OCI-LY1 (cell line): Measurements from ENCODE around the gene SMC4.

ENCODE experiments used
- H2AFZ ChIP-seq: fragments of 200-600 bp; sonication (generic), shearing (Covaris generic); 2 replicates; pipeline ENCODE4 v1.6.0; 2014; ENCODE audit warnings: antibody characterized with exemption, mild to moderate bottlenecking, low read length
- H3F3A ChIP-seq: fragments of 200-600 bp; sonication (generic), shearing (Covaris generic); 2 replicates; pipeline ENCODE4 v1.6.0; 2014; ENCODE audit warnings: mild to moderate bottlenecking, antibody characterized with exemption, low read length, moderate library complexity; ENCODE audit not compliant: insufficient read depth
- H3K27ac ChIP-seq: fragments of 200-600 bp; sonication (generic); 2 replicates; pipeline ENCODE4 v1.5.1; 2014; ENCODE audit warnings: low read length, mixed run types, mild to moderate bottlenecking, low read depth; ENCODE audit not compliant: poor library complexity, severe bottlenecking
- H3K27me3 ChIP-seq: fragments of 200-600 bp; sonication (generic); 2 replicates; pipeline ENCODE4 v1.6.0; 2014; ENCODE audit warnings: antibody characterized with exemption, mild to moderate bottlenecking, low read length, moderate library complexity; ENCODE audit not compliant: insufficient read depth
- H3K36me3 ChIP-seq: fragments of 200-600 bp; sonication (generic); 2 replicates; pipeline ENCODE4 v1.6.1; 2014; ENCODE audit warnings: mild to moderate bottlenecking, antibody characterized with exemption, low read length, moderate library complexity, mixed read lengths; ENCODE audit not compliant: insufficient read depth
- H3K4me1 ChIP-seq: fragments of 200-600 bp; sonication (generic); 2 replicates; pipeline ENCODE4 v1.5.1; 2014; ENCODE audit warnings: mild to moderate bottlenecking, low read length, moderate library complexity; ENCODE audit not compliant: insufficient read depth, severe bottlenecking
- H3K4me2 ChIP-seq: fragments of 200-600 bp; sonication (generic), shearing (Covaris generic); 2 replicates; pipeline ENCODE4 v1.6.1; 2014; ENCODE audit warnings: low read length
- H3K4me3 ChIP-seq: fragments of 200-600 bp; sonication (generic); 2 replicates; pipeline ENCODE4 v1.5.1; 2014; ENCODE audit warnings: low read length, low read depth, mild to moderate bottlenecking, mixed read lengths; ENCODE audit not compliant: poor library complexity, severe bottlenecking
- H3K79me2 ChIP-seq: fragments of 200-600 bp; shearing (Covaris generic); 2 replicates; pipeline ENCODE4 v1.6.1; 2016; ENCODE audit warnings: mixed run types, low read length, mixed read lengths; ENCODE audit not compliant: insufficient read depth
- H3K9ac ChIP-seq: fragments of 200-600 bp; sonication (generic), shearing (Covaris generic); 2 replicates; pipeline ENCODE4 v1.6.1; 2014; ENCODE audit warnings: mild to moderate bottlenecking, low read length, mixed read lengths
- H3K9me2 ChIP-seq: fragments of 200-600 bp; sonication (generic), shearing (Covaris generic); 2 replicates; pipeline ENCODE4 v1.6.1; 2014; ENCODE audit warnings: low read depth, mild to moderate bottlenecking, low read length, mixed read lengths
- H3K9me3 ChIP-seq: fragments of 200-600 bp; shearing (Covaris generic); 2 replicates; pipeline ENCODE4 v1.6.1; 2014; ENCODE audit warnings: low read length, mixed read lengths
- H4K20me1 ChIP-seq: fragments of 200-600 bp; sonication (generic), shearing (Covaris generic); 2 replicates; pipeline ENCODE4 v1.6.0; 2016; ENCODE audit warnings: mild to moderate bottlenecking, low read length; ENCODE audit not compliant: insufficient read depth
- CTCF ChIP-seq: fragments of 200-600 bp; sonication (generic), shearing (Covaris generic); IDR thresholded peaks from 2 replicates; pipeline ENCODE4 v1.5.1; 2017; ENCODE audit warnings: mild to moderate bottlenecking, antibody characterized with exemption, low read length, moderate library complexity, mixed read lengths
- EZH2 ChIP-seq: fragments of 200-600 bp; sonication (generic), shearing (Covaris generic); IDR thresholded peaks from 2 replicates; pipeline ENCODE4 v1.8.0; 2017; ENCODE audit warnings: borderline replicate concordance, mixed run types, mild to moderate bottlenecking, antibody characterized with exemption, low read length, moderate library complexity, mixed read lengths

Gene SMC4

GRCh38 chr3:160378331-160379109, 20.9 kb upstream of the SMC4 start:
- Histone ChIP-seq H3K27ac (no peak overlapping the region), H3K4me1 (no peaks in the 10 kb centered on the region), H3K4me2 (no peak overlapping the region), H3K27me3 (no peaks in the 10 kb centered on the region), H3K9me3 (no peaks in the 10 kb centered on the region), H2AFZ (no peak overlapping the region), H3K36me3 (peaks cover 48% of the 10 kb centered on the region), H3K9ac (no peak overlapping the region), H3K4me3 (no peak overlapping the region), H3K9me2 (no peaks in the 10 kb centered on the region), H4K20me1 (no peaks in the 10 kb centered on the region), H3F3A (no peaks in the 10 kb centered on the region), H3K79me2 (0 out of 2 replicates have a peak, but pooled peaks cover 7% of the 10 kb centered on the region)
- no peak for TF ChIP-seq EZH2
- TF ChIP-seq CTCF = no peak

- no peak overlapping the region for H3K4me3 ChIP-seq
- H3F3A ChIP-seq = no peaks in the 10 kb centered on the region
- H3K9me2 ChIP-seq = no peaks in the 10 kb centered on the region
- H3K79me2 ChIP-seq = peaks cover 14% of the 10 kb centered on the region; the same call in 1 of the 2 replicates
- H3K4me2 ChIP-seq = no peak overlapping the region
- H3K36me3 ChIP-seq = peaks cover 36% of the 10 kb centered on the region
- H2AFZ ChIP-seq = no peak overlapping the region
- H3K9ac ChIP-seq = no peak overlapping the region
- H3K9me3 ChIP-seq = no peaks in the 10 kb centered on the region
- TF ChIP-seq CTCF (no peak), EZH2 (no peak)
- no peak overlapping the region for H3K27ac ChIP-seq
- no peaks in the 10 kb centered on the region for H3K27me3 ChIP-seq
- H4K20me1 ChIP-seq = no peaks in the 10 kb centered on the region
- no peaks in the 10 kb centered on the region for H3K4me1 ChIP-seq
Measured at GRCh38 chr3:160379628-160380214, 19.7 kb upstream of the SMC4 start.

GRCh38 chr3:160381470-160381869, 18.0 kb upstream of the SMC4 start:
- Histone ChIP-seq H3K4me3 (no peak overlapping the region), H3K4me2 (no peak overlapping the region), H3F3A (no peaks in the 10 kb centered on the region), H2AFZ (no peak overlapping the region), H3K79me2 (peaks cover 20% of the 10 kb centered on the region; the same call in 1 of the 2 replicates), H3K9me3 (no peaks in the 10 kb centered on the region), H3K36me3 (peaks cover 19% of the 10 kb centered on the region), H3K9ac (no peak overlapping the region), H3K27me3 (no peaks in the 10 kb centered on the region), H3K9me2 (no peaks in the 10 kb centered on the region), H3K27ac (no peak overlapping the region), H3K4me1 (no peaks in the 10 kb centered on the region), H4K20me1 (no peaks in the 10 kb centered on the region)
- TF ChIP-seq CTCF = no peak
- TF ChIP-seq EZH2 = no peak
